Measurements from ENCODE around the gene OCIAD1. TPM values are rescaled to one million over a fixed set of nuclear protein-coding genes. Genes with fewer than 3 reads are reported as not detected.
"Not testable (repeated sequence)": the region's sequence is repeated elsewhere in the genome, so short reads cannot be mapped to it uniquely, and the experiment has no call there.

The OCIAD1 gene
- polyA plus RNA-seq, 1 experiment = 103 TPM

GRCh38 chr4:48879561-48880442 is 48.9 kb downstream of the OCIAD1 start:
- ChIA-PET CTCF (interaction anchor here (1.2 kb wide), 1 partner anchor 21 kb away, joined by 3 read pairs; no protein-coding TSS in a partner anchor), POLR2A (no interaction called here)
- TF ChIP-seq, protein P1, sequence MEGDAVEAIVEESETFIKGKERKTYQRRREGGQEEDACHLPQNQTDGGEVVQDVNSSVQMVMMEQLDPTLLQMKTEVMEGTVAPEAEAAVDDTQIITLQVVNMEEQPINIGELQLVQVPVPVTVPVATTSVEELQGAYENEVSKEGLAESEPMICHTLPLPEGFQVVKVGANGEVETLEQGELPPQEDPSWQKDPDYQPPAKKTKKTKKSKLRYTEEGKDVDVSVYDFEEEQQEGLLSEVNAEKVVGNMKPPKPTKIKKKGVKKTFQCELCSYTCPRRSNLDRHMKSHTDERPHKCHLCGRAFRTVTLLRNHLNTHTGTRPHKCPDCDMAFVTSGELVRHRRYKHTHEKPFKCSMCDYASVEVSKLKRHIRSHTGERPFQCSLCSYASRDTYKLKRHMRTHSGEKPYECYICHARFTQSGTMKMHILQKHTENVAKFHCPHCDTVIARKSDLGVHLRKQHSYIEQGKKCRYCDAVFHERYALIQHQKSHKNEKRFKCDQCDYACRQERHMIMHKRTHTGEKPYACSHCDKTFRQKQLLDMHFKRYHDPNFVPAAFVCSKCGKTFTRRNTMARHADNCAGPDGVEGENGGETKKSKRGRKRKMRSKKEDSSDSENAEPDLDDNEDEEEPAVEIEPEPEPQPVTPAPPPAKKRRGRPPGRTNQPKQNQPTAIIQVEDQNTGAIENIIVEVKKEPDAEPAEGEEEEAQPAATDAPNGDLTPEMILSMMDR (IDR thresholded peaks at IDR 0.05; ENCODE audit: insufficient read depth, low read depth, low read length) = no peak
- Histone ChIP-seq H3K27me3 (ENCODE audit: control insufficient read depth, insufficient read depth, low read length) (no peaks in the 10 kb centered on the region), H3K36me3 (ENCODE audit: control insufficient read depth, insufficient read depth, low read length) (no peaks in the 10 kb centered on the region), H3K4me3 (ENCODE audit: low read depth, low read length) (no peak overlapping the region)
- DNase-seq (ENCODE audit: low read depth) = no peak

DNA sequence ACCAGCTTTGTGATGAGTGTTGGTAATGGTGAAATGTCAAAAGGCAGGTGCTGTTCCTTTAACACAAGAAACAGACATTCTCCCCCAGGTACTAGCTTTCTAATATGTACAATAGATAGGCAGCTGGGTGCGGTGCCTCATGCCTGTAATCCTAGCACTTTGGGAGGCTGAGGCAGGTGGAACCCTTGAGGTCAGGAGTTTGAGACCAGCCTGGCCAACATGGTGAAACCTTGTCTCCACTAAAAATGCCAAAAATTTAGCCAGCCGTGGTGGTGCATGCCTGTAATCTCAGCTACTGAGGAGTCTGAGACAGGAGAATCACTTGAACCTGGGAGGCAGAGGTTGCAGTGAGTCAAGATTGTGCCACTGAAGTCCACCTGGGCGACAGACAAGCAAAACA is 50.8 kb downstream of the OCIAD1 start:
- CTCF ChIA-PET; DNase-seq (ENCODE audit: low read depth); H3K27me3 ChIP-seq (ENCODE audit: control insufficient read depth, insufficient read depth, low read length); H3K4me3 ChIP-seq (ENCODE audit: low read depth, low read length); H3K36me3 ChIP-seq (ENCODE audit: control insufficient read depth, insufficient read depth, low read length); POLR2A ChIA-PET: not testable (repeated sequence)

DNA sequence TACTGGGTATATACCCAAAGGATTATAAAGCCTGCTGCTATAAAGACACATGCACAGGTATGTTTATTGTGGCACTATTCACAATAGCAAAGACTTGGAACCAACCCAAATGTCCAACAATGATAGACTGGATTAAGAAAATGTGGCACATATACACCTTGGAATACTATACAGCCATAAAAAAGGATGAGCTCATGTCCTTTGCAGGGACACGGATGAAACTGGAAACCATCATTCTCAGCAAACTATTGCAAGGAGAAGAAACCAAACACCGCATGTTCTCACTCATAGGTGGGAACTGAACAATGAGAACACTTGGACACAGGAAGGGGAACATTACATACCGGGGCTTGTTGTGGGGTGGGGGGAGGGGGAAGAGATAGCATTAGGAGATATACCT is 58.9 kb downstream of the OCIAD1 start:
- CTCF ChIA-PET; POLR2A ChIA-PET; H3K27me3 ChIP-seq (ENCODE audit: control insufficient read depth, insufficient read depth, low read length); DNase-seq (ENCODE audit: low read depth); H3K36me3 ChIP-seq (ENCODE audit: control insufficient read depth, insufficient read depth, low read length); H3K4me3 ChIP-seq (ENCODE audit: low read depth, low read length): not testable (repeated sequence)

- CTCF ChIA-PET = interaction anchor here (0.9 to 1.5 kb wide), 2 partner anchors 11 to 36 kb away, joined by 4 to 6 read pairs; no protein-coding TSS in a partner anchor
- TF ChIP-seq, protein P1 (IDR thresholded peaks at IDR 0.05; ENCODE audit: insufficient read depth, low read depth, low read length) = no peak
- DNase-seq (ENCODE audit: low read depth) = no peak
- Histone ChIP-seq H3K36me3 (ENCODE audit: control insufficient read depth, insufficient read depth, low read length) (peaks cover 3% of the 10 kb centered on the region), H3K27me3 (ENCODE audit: control insufficient read depth, insufficient read depth, low read length) (no peaks in the 10 kb centered on the region), H3K4me3 (ENCODE audit: low read depth, low read length) (no peak overlapping the region)
- POLR2A ChIA-PET = no interaction called here
These were observed 60.2 kb downstream of the OCIAD1 start for GRCh38 chr4:48891028-48891619.

- Histone ChIP-seq H3K36me3 (ENCODE audit: control insufficient read depth, insufficient read depth, low read length) (peaks cover 7% of the 10 kb centered on the region), H3K27me3 (ENCODE audit: control insufficient read depth, insufficient read depth, low read length) (no peaks in the 10 kb centered on the region), H3K4me3 (ENCODE audit: low read depth, low read length) (no peak overlapping the region)
- ChIA-PET POLR2A (interaction anchor here (0.6 kb wide), 1 partner anchor 16 kb away, joined by 18 read pairs; no protein-coding TSS in a partner anchor), CTCF (no interaction called here)
- TF ChIP-seq, protein P1 (IDR thresholded peaks at IDR 0.05; ENCODE audit: insufficient read depth, low read depth, low read length) = no peak
- DNase-seq (ENCODE audit: low read depth) = no peak
These were observed 66.0 kb downstream of the OCIAD1 start for GRCh38 chr4:48896845-48897244.

DNA sequence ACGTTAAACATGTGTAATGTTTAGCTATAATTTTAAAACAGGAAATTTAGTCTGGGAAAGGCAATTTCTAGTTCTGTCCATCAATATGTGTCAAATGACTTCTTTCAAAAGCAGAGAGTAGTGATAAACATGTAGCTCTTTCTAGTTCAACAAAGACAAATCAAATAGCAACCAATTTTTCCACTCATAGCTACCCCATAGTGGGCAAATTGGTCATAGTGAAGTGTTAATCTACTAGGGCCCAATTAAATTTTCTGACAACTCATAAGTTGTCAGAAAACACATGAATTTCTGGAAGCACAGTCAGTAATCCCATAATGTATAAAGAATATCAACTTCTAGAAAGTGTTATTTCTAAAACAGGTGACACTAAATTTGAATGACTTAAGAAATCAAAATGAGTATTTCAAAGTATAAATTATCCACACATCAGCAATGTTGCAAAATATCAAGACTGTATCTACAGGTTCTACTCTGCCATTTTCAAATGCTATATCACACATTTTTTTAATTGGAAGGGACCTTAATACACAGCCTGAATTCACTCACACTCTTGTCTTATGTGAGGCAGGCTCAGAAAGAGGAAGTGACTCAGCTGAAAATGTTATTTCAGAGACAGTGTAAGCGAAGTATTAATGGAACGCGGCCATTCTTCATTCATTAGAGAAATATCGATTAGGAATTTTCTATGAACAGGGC is 68.0 kb downstream of the OCIAD1 start:
- ChIA-PET POLR2A (no interaction called here), CTCF (no interaction called here)
- TF ChIP-seq, protein P1 (IDR thresholded peaks at IDR 0.05; ENCODE audit: insufficient read depth, low read depth, low read length) = no peak
- H3K27me3 ChIP-seq (ENCODE audit: control insufficient read depth, insufficient read depth, low read length) = no peaks in the 10 kb centered on the region
- peaks cover 7% of the 10 kb centered on the region; the same call in 1 of the 2 replicates for H3K36me3 ChIP-seq (ENCODE audit: control insufficient read depth, insufficient read depth, low read length)
- DNase-seq (ENCODE audit: low read depth) = no peak
- H3K4me3 ChIP-seq (ENCODE audit: low read depth, low read length) = no peak overlapping the region

Measured in BJ (cell line).